Astrocyte (in vitro differentiated cells and primary cell): ENCODE results near the gene RAPGEF4. TPM values are rescaled to one million over a fixed set of nuclear protein-coding genes. Genes with fewer than 3 reads are reported as not detected.

Experiments
- DNase-seq: peaks from one replicate; pipeline ENCODE4 v3.0.0-alpha.2; 2010; ENCODE audit warnings: low read depth
- FAIRE-seq: peaks from 2 replicates; lab custom pipeline; 2011; peaks lifted over from hg19 to GRCh38; lab: Jason Lieb, UNC
- H2AFZ ChIP-seq: 2 replicates; pipeline ENCODE4 v1.6.0; 2012; ENCODE audit warnings: low read depth, low read length, inconsistent platforms
- H3K27ac ChIP-seq: 2 replicates; pipeline ENCODE4 v1.5.1; 2011; ENCODE audit warnings: low read depth, low read length, inconsistent platforms
- H3K27me3 ChIP-seq: 2 replicates; pipeline ENCODE4 v1.6.0; 2011; ENCODE audit warnings: low read length, inconsistent platforms; ENCODE audit not compliant: insufficient read depth
- H3K36me3 ChIP-seq: 2 replicates; pipeline ENCODE4 v1.5.1; 2011; ENCODE audit warnings: low read length, inconsistent platforms; ENCODE audit not compliant: insufficient read depth
- H3K4me1 ChIP-seq: 2 replicates; pipeline ENCODE4 v1.5.1; 2011; ENCODE audit warnings: low read length, inconsistent platforms; ENCODE audit not compliant: insufficient read depth
- H3K4me2 ChIP-seq: 2 replicates; pipeline ENCODE4 v1.6.0; 2012; ENCODE audit warnings: low read length, inconsistent platforms
- H3K4me3 ChIP-seq: 2 replicates; pipeline ENCODE4 v1.5.1; 2011; ENCODE audit warnings: low read depth, mild to moderate bottlenecking, low read length, inconsistent platforms; ENCODE audit not compliant: insufficient read depth
- H3K79me2 ChIP-seq: 2 replicates; pipeline ENCODE4 v1.6.0; 2012; ENCODE audit warnings: mild to moderate bottlenecking, low read length, inconsistent platforms; ENCODE audit not compliant: insufficient read depth
- H3K9ac ChIP-seq: 2 replicates; pipeline ENCODE4 v1.6.0; 2012; ENCODE audit warnings: mild to moderate bottlenecking, low read length, inconsistent platforms
- H3K9me3 ChIP-seq: 2 replicates; pipeline ENCODE4 v1.5.1; 2012; ENCODE audit warnings: low read depth, mild to moderate bottlenecking, low read length, inconsistent platforms; ENCODE audit not compliant: insufficient read depth
- H4K20me1 ChIP-seq: 2 replicates; pipeline ENCODE4 v1.6.0; 2012; ENCODE audit warnings: low read length, inconsistent platforms; ENCODE audit not compliant: insufficient read depth
- H3K27ac Mint-ChIP-seq: one replicate; pipeline ENCODE4 v1.8.0; 2021; ENCODE audit warnings: mild to moderate bottlenecking, mixed read lengths; ENCODE audit not compliant: unreplicated experiment
- H3K27me3 Mint-ChIP-seq: one replicate; pipeline ENCODE4 v1.8.0; 2021; ENCODE audit warnings: low read depth, mixed read lengths; ENCODE audit not compliant: unreplicated experiment
- H3K36me3 Mint-ChIP-seq: one replicate; pipeline ENCODE4 v1.8.0; 2021; ENCODE audit warnings: low read depth, mixed read lengths; ENCODE audit not compliant: unreplicated experiment
- H3K4me1 Mint-ChIP-seq: one replicate; pipeline ENCODE4 v1.8.0; 2021; ENCODE audit warnings: low read depth, mixed read lengths; ENCODE audit not compliant: unreplicated experiment
- H3K4me3 Mint-ChIP-seq: one replicate; pipeline ENCODE4 v1.8.0; 2021; ENCODE audit warnings: mild to moderate bottlenecking, moderate library complexity, mixed read lengths; ENCODE audit not compliant: unreplicated experiment
- H3K9me3 Mint-ChIP-seq: one replicate; pipeline ENCODE4 v1.8.0; 2021; ENCODE audit warnings: mild to moderate bottlenecking, mixed read lengths; ENCODE audit not compliant: unreplicated experiment
- EZH2 ChIP-seq: IDR thresholded peaks from 2 replicates; pipeline ENCODE4 v1.6.1; 2012; ENCODE audit warnings: mild to moderate bottlenecking, low read length, inconsistent platforms; ENCODE audit not compliant: insufficient read depth
- total RNA-seq: library from RNA; stranded (reverse); gene quantifications from 2 replicates; pipeline ENCODE4 v1.2.1, GENCODE V29; 2021
- TF ChIP-seq, protein P1 (sequence below): IDR thresholded peaks from 2 replicates; pipeline ENCODE4 v1.5.1; 2011; ENCODE audit warnings: low read depth, mild to moderate bottlenecking, inconsistent platforms, low read length, moderate library complexity; ENCODE audit not compliant: insufficient read depth

Gene RAPGEF4
- total RNA-seq, 1 donor from 2014 or later = 1.1 TPM

- Mint-ChIP-seq H3K27ac (no peak overlapping the region), H3K27me3 (peaks cover 2% of the 10 kb centered on the region), H3K4me1 (no peaks in the 10 kb centered on the region), H3K9me3 (no peaks in the 10 kb centered on the region), H3K4me3 (no peak overlapping the region), H3K36me3 (peaks cover 2% of the 10 kb centered on the region)
- no peaks in the 10 kb centered on the region for H3K79me2 ChIP-seq
- no peaks in the 10 kb centered on the region for H4K20me1 ChIP-seq
- no peak overlapping the region for H2AFZ ChIP-seq
- DNase-seq (no peak), FAIRE-seq (no peak)
- no peak overlapping the region for H3K4me2 ChIP-seq
- TF ChIP-seq EZH2 = no peak
- TF ChIP-seq, protein P1, sequence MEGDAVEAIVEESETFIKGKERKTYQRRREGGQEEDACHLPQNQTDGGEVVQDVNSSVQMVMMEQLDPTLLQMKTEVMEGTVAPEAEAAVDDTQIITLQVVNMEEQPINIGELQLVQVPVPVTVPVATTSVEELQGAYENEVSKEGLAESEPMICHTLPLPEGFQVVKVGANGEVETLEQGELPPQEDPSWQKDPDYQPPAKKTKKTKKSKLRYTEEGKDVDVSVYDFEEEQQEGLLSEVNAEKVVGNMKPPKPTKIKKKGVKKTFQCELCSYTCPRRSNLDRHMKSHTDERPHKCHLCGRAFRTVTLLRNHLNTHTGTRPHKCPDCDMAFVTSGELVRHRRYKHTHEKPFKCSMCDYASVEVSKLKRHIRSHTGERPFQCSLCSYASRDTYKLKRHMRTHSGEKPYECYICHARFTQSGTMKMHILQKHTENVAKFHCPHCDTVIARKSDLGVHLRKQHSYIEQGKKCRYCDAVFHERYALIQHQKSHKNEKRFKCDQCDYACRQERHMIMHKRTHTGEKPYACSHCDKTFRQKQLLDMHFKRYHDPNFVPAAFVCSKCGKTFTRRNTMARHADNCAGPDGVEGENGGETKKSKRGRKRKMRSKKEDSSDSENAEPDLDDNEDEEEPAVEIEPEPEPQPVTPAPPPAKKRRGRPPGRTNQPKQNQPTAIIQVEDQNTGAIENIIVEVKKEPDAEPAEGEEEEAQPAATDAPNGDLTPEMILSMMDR = no peak
- no peak overlapping the region for H3K9ac ChIP-seq
- H3K4me3 ChIP-seq = no peak overlapping the region
- no peaks in the 10 kb centered on the region for H3K4me1 ChIP-seq
- no peak overlapping the region for H3K27ac ChIP-seq
- H3K36me3 ChIP-seq = no peaks in the 10 kb centered on the region
- H3K27me3 ChIP-seq = peaks cover 2% of the 10 kb centered on the region
- no peaks in the 10 kb centered on the region for H3K9me3 ChIP-seq
Observed at GRCh38 chr2:172884336-172884735, 148.7 kb downstream of the RAPGEF4 start.

DNA sequence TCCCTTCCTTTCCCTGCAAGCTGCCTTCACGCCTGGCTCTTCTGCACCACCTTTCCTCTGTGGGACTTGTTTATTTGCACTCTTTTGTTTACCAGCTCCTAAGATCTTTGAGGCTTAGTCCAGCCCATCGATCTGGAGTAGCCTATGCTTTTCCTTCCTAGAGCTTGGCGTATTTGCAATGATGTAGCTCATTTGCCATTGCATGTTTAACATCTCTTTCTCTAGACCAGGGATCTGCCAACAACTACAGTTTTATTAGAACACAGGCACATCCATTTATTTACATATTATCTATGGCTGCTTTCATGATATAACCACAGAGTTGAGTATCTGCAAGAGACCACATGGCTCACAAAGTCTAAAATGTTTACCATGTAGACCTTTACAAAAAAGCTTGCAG, 150.4 kb downstream of the RAPGEF4 start:
- H3K36me3 Mint-ChIP-seq = peaks cover 2% of the 10 kb centered on the region

DNA sequence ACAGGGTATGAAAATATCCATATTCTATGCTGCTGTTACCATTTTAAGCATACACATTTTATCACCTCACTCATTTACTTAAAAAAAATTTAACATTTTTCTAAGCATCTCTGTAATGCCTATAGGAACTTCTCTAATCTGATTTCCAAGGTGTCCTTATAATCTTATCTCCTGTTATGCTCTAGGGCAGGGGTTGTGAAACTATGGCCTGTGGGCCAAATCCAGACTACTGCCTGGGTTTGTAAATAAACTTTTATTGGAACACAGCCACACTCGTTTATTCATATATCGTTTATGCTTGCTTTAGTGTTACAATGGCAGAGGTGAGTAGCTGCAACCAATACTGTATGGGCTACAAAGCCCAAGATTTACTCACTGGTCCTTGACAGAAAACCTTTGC, 151.6 kb downstream of the RAPGEF4 start:
- H3K4me3 Mint-ChIP-seq = no peak overlapping the region

More for the DNA sequence above, 150.4 kb downstream of the RAPGEF4 start:
- Histone ChIP-seq H3K27me3 (peaks cover 2% of the 10 kb centered on the region), H3K27ac (no peak overlapping the region), H3K4me3 (no peak overlapping the region), H3K79me2 (no peaks in the 10 kb centered on the region), H3K36me3 (no peaks in the 10 kb centered on the region), H4K20me1 (no peaks in the 10 kb centered on the region), H2AFZ (no peak overlapping the region), H3K9me3 (no peaks in the 10 kb centered on the region), H3K9ac (no peak overlapping the region), H3K4me1 (no peaks in the 10 kb centered on the region), H3K4me2 (no peak overlapping the region)
- FAIRE-seq (no peak), DNase-seq (no peak)
- Mint-ChIP-seq H3K4me1 (no peaks in the 10 kb centered on the region), H3K27ac (no peak overlapping the region), H3K9me3 (no peaks in the 10 kb centered on the region), H3K27me3 (peaks cover 2% of the 10 kb centered on the region), H3K4me3 (no peak overlapping the region)
- TF ChIP-seq, protein P1 = no peak
- no peak for TF ChIP-seq EZH2

More for the DNA sequence above, 151.6 kb downstream of the RAPGEF4 start:
- Histone ChIP-seq H2AFZ (no peak overlapping the region), H3K4me3 (no peak overlapping the region), H3K4me2 (no peak overlapping the region), H3K36me3 (no peaks in the 10 kb centered on the region), H3K4me1 (no peaks in the 10 kb centered on the region), H3K9me3 (no peaks in the 10 kb centered on the region), H3K79me2 (no peaks in the 10 kb centered on the region), H4K20me1 (no peaks in the 10 kb centered on the region), H3K27me3 (peaks cover 6% of the 10 kb centered on the region), H3K27ac (no peak overlapping the region), H3K9ac (no peak overlapping the region)
- H3K9me3 Mint-ChIP-seq = no peaks in the 10 kb centered on the region
- TF ChIP-seq, protein P1 = no peak
- no peak for TF ChIP-seq EZH2
- FAIRE-seq (no peak), DNase-seq (no peak)
- peaks cover 4% of the 10 kb centered on the region for H3K27me3 Mint-ChIP-seq
- peaks cover 2% of the 10 kb centered on the region for H3K36me3 Mint-ChIP-seq
- no peak overlapping the region for H3K27ac Mint-ChIP-seq
- no peaks in the 10 kb centered on the region for H3K4me1 Mint-ChIP-seq
